Measurements from ENCODE around the gene TRIM10. TPM values are rescaled to one million over a fixed set of nuclear protein-coding genes. Genes with fewer than 3 reads are reported as not detected.
"Not testable (repeated sequence)": the region's sequence is repeated elsewhere in the genome, so short reads cannot be mapped to it uniquely, and the experiment has no call there.

The TRIM10 gene
- total RNA-seq, 1 donor from 2014 or later, result not detected

GRCh38 chr6:30142665-30143064 lies 18.3 kb downstream of the TRIM10 start:
- Histone ChIP-seq H3K9me3 (no peaks in the 10 kb centered on the region), H3K4me3 (no peak overlapping the region), H3K27ac (no peak overlapping the region), H3K27me3 (peaks cover 5% of the 10 kb centered on the region), H3K4me1 (no peaks in the 10 kb centered on the region), H3K36me3 (no peaks in the 10 kb centered on the region)
- DNase-seq, result no peak
- intact Hi-C loops (cut with DNase I), result no loop called here
- ATAC-seq, result no peak
- no peak for TF ChIP-seq CTCF (IDR thresholded peaks at IDR 0.05)

- ATAC-seq; DNase-seq; intact Hi-C loops (cut with DNase I); H3K4me3 ChIP-seq; H3K27me3 ChIP-seq; H3K27ac ChIP-seq; H3K4me1 ChIP-seq; H3K36me3 ChIP-seq; H3K9me3 ChIP-seq: not testable (repeated sequence)
Observed at GRCh38 chr6:30140240-30140639, 20.8 kb downstream of the TRIM10 start.

- DNase-seq, result no peak
- intact Hi-C loops (cut with DNase I), result no loop called here
Observed at GRCh38 chr6:30136570-30137286, 24.3 kb downstream of the TRIM10 start.

GRCh38 chr6:30135757-30136156 lies 25.3 kb downstream of the TRIM10 start, which contains the start of gene TRIM40:
TRIM40 (plus strand) TSS chr6:30136140; CDS start chr6:30137037, 897 bp downstream.
- Histone ChIP-seq H3K4me3 (no peak within 1 kb of the TSS), H3K9me3 (no peaks in the 10 kb centered on the region), H3K4me1 (peaks cover 2% of the 10 kb centered on the region), H3K27me3 (peaks cover 18% of the 10 kb centered on the region), H3K27ac (no peak within 1 kb of the TSS), H3K36me3 (no peaks in the 10 kb centered on the region)
- ATAC-seq (no peak), DNase-seq (no peak)
- intact Hi-C loops (cut with DNase I), result no loop called here
- TF ChIP-seq CTCF (IDR thresholded peaks at IDR 0.05), result no peak

More at GRCh38 chr6:30136570-30137286, 24.3 kb downstream of the TRIM10 start:
- no peaks in the 10 kb centered on the region for H3K36me3 ChIP-seq
- no peak overlapping the region for H3K4me3 ChIP-seq
- ATAC-seq, result no peak
- peaks cover 18% of the 10 kb centered on the region for H3K27me3 ChIP-seq
- no peak overlapping the region for H3K27ac ChIP-seq
- no peak for TF ChIP-seq CTCF (IDR thresholded peaks at IDR 0.05)
- no peaks in the 10 kb centered on the region for H3K9me3 ChIP-seq
- no peaks in the 10 kb centered on the region for H3K4me1 ChIP-seq

GRCh38 chr6:30135147-30135546 lies 25.9 kb downstream of the TRIM10 start:
- no peak overlapping the region for H3K27ac ChIP-seq
- peaks cover 18% of the 10 kb centered on the region for H3K27me3 ChIP-seq
- no peaks in the 10 kb centered on the region for H3K9me3 ChIP-seq
- DNase-seq (no peak), ATAC-seq (no peak)
- intact Hi-C loops (cut with DNase I), result no loop called here
- no peak overlapping the region for H3K4me3 ChIP-seq
- TF ChIP-seq CTCF (IDR thresholded peaks at IDR 0.05), result no peak
- peaks cover 7% of the 10 kb centered on the region for H3K4me1 ChIP-seq
- no peaks in the 10 kb centered on the region for H3K36me3 ChIP-seq

- no peak overlapping the region for H3K4me3 ChIP-seq
- H3K36me3 ChIP-seq, result no peaks in the 10 kb centered on the region
- no peak for ATAC-seq
- H3K27ac ChIP-seq, result no peak overlapping the region
- intact Hi-C loops (cut with DNase I), result no loop called here
- H3K4me1 ChIP-seq, result peaks cover 13% of the 10 kb centered on the region
- peaks cover 45% of the 10 kb centered on the region for H3K27me3 ChIP-seq
- no peaks in the 10 kb centered on the region for H3K9me3 ChIP-seq
- DNase-seq, result no peak
- TF ChIP-seq CTCF (IDR thresholded peaks at IDR 0.05), result no peak
Observed at GRCh38 chr6:30131947-30132497, 29.0 kb downstream of the TRIM10 start.
